Measurements from ENCODE around the gene FRK.

DNA sequence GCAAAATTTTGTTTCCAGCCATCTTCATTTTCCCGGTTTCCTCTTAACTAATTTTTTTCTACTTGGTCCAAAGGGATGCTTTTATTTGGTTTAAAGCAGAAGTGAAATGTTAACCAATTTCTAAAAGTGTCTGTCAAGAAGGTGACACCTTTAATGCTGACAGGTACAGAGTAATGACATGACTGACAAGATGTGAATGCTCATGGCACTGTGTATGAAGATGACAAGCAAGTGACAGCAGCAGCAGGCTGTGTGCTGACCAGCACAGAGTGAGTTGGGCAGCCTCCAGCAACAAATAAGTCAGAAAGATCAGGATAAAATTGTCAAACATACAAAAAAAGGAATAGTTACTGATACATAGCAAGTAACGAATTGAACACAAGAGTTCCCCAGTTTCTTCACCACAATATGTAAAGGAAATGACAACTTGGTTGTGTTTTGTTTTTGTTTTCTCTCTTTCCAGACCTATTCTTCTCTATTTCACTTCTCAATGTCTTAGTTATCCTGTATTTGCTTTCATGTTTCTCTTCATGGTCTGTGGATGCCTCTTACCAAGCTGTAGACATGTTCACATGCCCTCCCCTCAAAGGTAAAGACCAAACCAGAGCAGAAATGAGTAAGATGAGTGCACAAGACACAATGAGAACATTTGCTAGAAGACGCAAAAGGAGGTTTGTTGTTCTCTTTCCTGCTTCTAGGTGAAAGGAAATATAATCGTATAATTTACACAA, 174.9 kb downstream of the FRK start:
- TF ChIP-seq CTCF (optimal IDR thresholded peaks at IDR 0.05 in 1 of 3, IDR thresholded peaks at IDR 0.05 in 1 of 3, conservative IDR thresholded peaks at IDR 0.05 in 1 of 3; ENCODE audit: extremely low read depth in 1 of 3, insufficient read depth in 2 of 3, low read length in 3 of 3) (no peak), EZH2 (IDR thresholded peaks at IDR 0.05; ENCODE audit: low read length) (no peak)

Measured in keratinocyte (primary cell).